HG02623 (cell line): ENCODE data around the gene LEUTX.

ENCODE experiments used
- ATAC-seq: cut with Tn5 transposase; IDR thresholded peaks from one replicate; pipeline ENCODE4 v1.9.1; 2021; ENCODE audit warnings: moderate library complexity; ENCODE audit not compliant: unreplicated experiment

The LEUTX gene

DNA sequence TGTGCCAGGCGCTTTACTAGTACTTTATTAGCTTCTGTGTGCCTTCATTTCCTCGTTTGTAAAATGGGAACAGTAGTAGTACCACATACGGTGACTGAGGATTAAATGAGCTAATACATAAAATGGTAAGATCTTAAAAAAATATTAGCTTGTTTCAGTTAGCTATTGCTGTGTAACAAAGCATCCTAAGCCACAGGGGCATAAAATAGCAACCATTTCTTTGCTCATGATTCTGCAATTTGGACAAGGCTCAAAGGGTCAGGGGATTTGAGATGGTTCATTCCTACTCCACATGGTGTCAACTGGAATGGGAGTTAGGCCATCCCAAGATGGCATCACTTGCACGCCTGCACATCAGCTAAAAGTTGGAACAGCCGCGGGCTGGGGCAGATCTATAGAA lies 42.0 kb downstream of the LEUTX start:
- ATAC-seq = no peak

DNA sequence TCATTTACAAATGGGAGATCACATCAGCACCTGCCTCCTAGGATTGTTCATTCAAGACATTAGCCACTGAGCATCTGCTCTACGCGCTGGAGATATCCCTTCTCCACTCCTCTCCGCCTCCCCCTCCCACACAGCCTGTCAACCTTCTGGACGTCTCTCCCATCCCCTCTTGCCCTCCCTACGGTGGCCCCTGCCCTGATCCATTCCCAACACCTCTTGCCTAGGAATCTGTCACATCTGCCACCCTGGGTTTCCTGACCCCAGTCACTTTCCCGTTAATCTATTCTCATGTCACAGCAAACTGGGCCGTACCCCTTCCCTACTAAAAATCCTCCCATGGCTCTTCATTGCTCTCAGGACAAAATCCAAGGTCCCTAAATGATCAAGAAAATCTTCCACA lies 45.0 kb downstream of the LEUTX start:
- ATAC-seq = no peak

- peak; percentile 83 for ATAC-seq
Observed at GRCh38 chr19:39824143-39825092, 45.8 kb downstream of the LEUTX start.

- no peak for ATAC-seq
Observed at GRCh38 chr19:39825093-39825463, 46.4 kb downstream of the LEUTX start.

- ATAC-seq = no peak
Observed at GRCh38 chr19:39825531-39826076, 47.0 kb downstream of the LEUTX start.

GRCh38 chr19:39826311-39826945 lies 47.8 kb downstream of the LEUTX start:
- ATAC-seq = no peak

- no peak for ATAC-seq
Observed at GRCh38 chr19:39827216-39827615, 48.6 kb downstream of the LEUTX start.

GRCh38 chr19:39828015-39828653 lies 49.5 kb downstream of the LEUTX start:
- no peak for ATAC-seq

GRCh38 chr19:39828654-39829032 lies 50.0 kb downstream of the LEUTX start:
- no peak for ATAC-seq

- no peak for ATAC-seq
Observed at GRCh38 chr19:39829702-39830275, 51.1 kb downstream of the LEUTX start.

DNA sequence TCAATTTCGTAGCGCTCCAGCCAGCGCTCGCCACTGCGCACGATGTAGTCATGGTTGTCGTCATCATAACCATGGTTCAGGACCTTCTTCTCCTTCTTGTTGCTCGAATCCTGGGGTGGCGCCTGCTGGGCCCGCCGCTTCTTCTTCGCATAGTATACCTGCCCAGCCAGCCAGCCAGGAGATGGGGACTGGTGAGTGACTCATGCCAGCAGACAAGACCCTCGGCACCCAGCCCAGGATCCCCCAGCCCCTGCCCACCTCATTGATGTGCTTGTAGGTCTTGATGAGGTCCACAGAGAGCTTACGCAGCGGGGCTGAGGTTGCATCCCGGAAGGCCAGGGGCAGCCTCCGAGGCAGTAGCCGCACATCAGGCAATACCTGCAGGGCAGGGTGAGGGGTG lies 51.8 kb downstream of the LEUTX start:
- ATAC-seq = no peak

GRCh38 chr19:39830847-39831246 lies 52.2 kb downstream of the LEUTX start:
- ATAC-seq = no peak

DNA sequence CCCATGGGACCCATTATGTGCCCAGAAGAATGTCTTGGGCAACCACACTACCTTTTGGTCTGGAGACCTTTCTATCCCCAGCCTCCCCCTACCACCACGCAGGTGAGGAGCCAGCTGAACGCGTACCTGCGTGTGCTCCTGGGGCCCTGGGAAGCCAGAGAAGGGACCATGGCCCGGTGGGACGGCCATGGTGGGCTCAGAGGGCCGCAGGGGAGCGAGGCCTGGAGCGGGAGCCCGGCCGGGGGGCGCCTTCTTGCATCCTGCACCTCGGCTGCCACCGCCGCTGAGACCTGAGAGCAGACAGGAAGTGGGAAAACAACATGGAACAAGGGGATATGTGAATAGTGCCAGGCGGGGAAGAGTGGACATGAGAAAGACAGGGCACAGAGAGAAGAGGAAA lies 53.0 kb downstream of the LEUTX start:
- no peak for ATAC-seq

- no peak for ATAC-seq
Observed at GRCh38 chr19:39832341-39833083, 53.9 kb downstream of the LEUTX start.

GRCh38 chr19:39833160-39833463 lies 54.5 kb downstream of the LEUTX start:
- no peak for ATAC-seq

DNA sequence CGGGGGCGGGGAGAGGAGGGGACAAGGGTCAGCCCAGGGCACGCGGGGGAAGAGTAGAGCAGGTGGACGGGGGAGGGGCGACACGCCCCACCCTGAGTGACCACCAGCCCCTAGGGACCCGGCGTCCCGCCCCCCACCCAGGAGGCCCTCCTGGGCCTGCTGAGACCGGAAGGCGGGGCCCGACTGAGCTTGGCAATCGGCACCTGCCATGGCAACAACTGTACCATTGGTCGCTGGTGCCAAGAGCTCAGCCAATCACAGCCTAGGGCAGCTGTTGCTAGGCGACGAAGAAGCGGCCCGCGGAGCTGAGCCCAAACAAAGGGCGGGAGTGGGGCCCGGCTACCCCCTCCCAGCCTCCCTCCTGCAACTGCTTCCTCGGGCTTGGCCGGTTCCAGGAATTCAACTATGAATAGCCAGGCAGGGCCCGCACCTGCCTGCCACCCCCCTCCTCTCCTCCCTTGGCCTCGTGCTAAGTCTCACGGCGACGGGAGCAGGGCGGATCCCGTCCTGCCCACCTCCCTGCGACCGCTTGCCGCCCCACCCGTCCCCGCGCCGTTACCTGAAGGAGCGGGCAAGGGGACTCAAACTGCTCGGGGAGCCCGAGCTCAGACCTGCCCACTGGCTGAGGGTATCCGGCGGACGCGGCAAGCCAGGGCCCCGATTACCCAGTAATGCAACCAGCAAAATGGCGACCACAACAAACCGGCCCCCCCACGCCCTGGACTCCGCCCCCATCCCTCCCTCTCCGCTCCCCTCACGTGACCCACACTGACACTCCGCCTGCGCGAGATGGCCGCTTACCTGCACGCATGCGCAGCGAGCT lies 55.0 kb downstream of the LEUTX start, which contains the start of gene DYRK1B:
Gene DYRK1B (minus strand): TSS at position 699 of the 823 bp plus-strand sequence. CDS start 2,295 bp downstream, outside the sequence.
- ATAC-seq = peak; percentile 88

DNA sequence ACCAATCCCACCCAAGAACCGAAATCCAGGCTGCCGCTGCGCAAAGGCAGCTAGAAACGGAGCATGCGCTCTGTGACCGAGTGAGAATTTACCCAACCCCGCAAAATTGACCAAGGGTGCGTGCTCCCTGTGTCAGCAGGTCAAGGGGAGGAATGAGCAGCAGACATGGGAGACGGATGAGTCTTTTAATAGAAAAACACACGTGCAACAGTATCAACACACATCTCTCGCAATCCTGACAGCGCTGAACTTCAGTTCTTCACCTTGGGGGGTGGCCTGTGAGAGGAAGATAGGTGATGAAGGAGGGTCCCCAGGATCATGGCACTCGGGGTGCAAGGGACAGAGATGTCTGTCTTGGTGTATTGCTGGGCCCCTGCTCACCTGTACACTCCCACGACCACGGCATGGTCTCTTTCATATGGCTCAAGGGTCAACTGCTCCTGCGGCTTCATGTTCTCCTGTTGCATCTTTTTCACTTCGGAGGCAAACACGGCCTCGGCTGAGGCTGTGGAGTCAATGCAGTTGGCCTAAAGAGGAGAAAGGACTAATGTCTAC lies 55.7 kb downstream of the LEUTX start:
- no peak for ATAC-seq
